Measurements from ENCODE around the gene MED15. TPM values are rescaled to one million over a fixed set of nuclear protein-coding genes. Genes with fewer than 3 reads are reported as not detected.
A peak's percentile ranks its signal among the peaks of the same experiment; 100 is the strongest.

MED15 gene
- total RNA-seq, 1 donor from 2014 or later, result 11.4 TPM

GRCh38 chr22:20587206-20587958 lies 80.0 kb downstream of the MED15 start:
- no peaks in the 10 kb centered on the region for H3K9me3 ChIP-seq (ENCODE audit: low read depth)

GRCh38 chr22:20588092-20588842 lies 80.9 kb downstream of the MED15 start:
- Mint-ChIP-seq H3K27ac (no peak overlapping the region), H3K27me3 (ENCODE audit: insufficient read depth, low read depth) (peaks cover 4% of the 10 kb centered on the region), H3K9me3 (no peaks in the 10 kb centered on the region), H3K4me1 (no peaks in the 10 kb centered on the region), H3K36me3 (no peaks in the 10 kb centered on the region), H3K4me3 (no peak overlapping the region)
- Histone ChIP-seq H3K9ac (no peak overlapping the region), H3K4me3 (no peak overlapping the region), H3K27me3 (no peaks in the 10 kb centered on the region), H4K20me1 (ENCODE audit: low read depth) (no peaks in the 10 kb centered on the region), H3K27ac (peak overlapping the region; percentile 53), H3K79me2 (ENCODE audit: low read depth) (no peaks in the 10 kb centered on the region), H3K4me1 (no peaks in the 10 kb centered on the region), H2AFZ (replicated peaks) (no peak overlapping the region), H3F3A (ENCODE audit: low read depth) (no peaks in the 10 kb centered on the region), H3K36me3 (no peaks in the 10 kb centered on the region), H3K4me2 (no peak overlapping the region), H3K9me3 (ENCODE audit: low read depth) (no peaks in the 10 kb centered on the region)
- DNase-seq (ENCODE audit: low spot score), result no peak
- TF ChIP-seq EZH2 (IDR thresholded peaks at IDR 0.05) (no peak), EZH2phosphoT487 (IDR thresholded peaks at IDR 0.05) (no peak)
- TF ChIP-seq, protein P1, sequence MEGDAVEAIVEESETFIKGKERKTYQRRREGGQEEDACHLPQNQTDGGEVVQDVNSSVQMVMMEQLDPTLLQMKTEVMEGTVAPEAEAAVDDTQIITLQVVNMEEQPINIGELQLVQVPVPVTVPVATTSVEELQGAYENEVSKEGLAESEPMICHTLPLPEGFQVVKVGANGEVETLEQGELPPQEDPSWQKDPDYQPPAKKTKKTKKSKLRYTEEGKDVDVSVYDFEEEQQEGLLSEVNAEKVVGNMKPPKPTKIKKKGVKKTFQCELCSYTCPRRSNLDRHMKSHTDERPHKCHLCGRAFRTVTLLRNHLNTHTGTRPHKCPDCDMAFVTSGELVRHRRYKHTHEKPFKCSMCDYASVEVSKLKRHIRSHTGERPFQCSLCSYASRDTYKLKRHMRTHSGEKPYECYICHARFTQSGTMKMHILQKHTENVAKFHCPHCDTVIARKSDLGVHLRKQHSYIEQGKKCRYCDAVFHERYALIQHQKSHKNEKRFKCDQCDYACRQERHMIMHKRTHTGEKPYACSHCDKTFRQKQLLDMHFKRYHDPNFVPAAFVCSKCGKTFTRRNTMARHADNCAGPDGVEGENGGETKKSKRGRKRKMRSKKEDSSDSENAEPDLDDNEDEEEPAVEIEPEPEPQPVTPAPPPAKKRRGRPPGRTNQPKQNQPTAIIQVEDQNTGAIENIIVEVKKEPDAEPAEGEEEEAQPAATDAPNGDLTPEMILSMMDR (IDR thresholded peaks at IDR 0.05), result peak; percentile 11

More at GRCh38 chr22:20587206-20587958, 80.0 kb downstream of the MED15 start:
- Histone ChIP-seq H3K9ac (no peak overlapping the region), H4K20me1 (ENCODE audit: low read depth) (no peaks in the 10 kb centered on the region), H3K79me2 (ENCODE audit: low read depth) (no peaks in the 10 kb centered on the region), H3K4me2 (no peak overlapping the region), H3K27ac (peak overlapping the region; percentile 53), H3K27me3 (no peaks in the 10 kb centered on the region), H3F3A (ENCODE audit: low read depth) (no peaks in the 10 kb centered on the region), H3K4me1 (no peaks in the 10 kb centered on the region), H2AFZ (replicated peaks) (no peak overlapping the region), H3K36me3 (no peaks in the 10 kb centered on the region), H3K4me3 (no peak overlapping the region)
- Mint-ChIP-seq H3K4me3 (no peak overlapping the region), H3K36me3 (no peaks in the 10 kb centered on the region), H3K4me1 (no peaks in the 10 kb centered on the region), H3K27me3 (ENCODE audit: insufficient read depth, low read depth) (peaks cover 4% of the 10 kb centered on the region), H3K9me3 (no peaks in the 10 kb centered on the region), H3K27ac (no peak overlapping the region)
- no peak for TF ChIP-seq EZH2phosphoT487 (IDR thresholded peaks at IDR 0.05)
- TF ChIP-seq, protein P1 (IDR thresholded peaks at IDR 0.05), result no peak
- no peak for TF ChIP-seq EZH2 (IDR thresholded peaks at IDR 0.05)
- DNase-seq (ENCODE audit: low spot score), result no peak

DNA sequence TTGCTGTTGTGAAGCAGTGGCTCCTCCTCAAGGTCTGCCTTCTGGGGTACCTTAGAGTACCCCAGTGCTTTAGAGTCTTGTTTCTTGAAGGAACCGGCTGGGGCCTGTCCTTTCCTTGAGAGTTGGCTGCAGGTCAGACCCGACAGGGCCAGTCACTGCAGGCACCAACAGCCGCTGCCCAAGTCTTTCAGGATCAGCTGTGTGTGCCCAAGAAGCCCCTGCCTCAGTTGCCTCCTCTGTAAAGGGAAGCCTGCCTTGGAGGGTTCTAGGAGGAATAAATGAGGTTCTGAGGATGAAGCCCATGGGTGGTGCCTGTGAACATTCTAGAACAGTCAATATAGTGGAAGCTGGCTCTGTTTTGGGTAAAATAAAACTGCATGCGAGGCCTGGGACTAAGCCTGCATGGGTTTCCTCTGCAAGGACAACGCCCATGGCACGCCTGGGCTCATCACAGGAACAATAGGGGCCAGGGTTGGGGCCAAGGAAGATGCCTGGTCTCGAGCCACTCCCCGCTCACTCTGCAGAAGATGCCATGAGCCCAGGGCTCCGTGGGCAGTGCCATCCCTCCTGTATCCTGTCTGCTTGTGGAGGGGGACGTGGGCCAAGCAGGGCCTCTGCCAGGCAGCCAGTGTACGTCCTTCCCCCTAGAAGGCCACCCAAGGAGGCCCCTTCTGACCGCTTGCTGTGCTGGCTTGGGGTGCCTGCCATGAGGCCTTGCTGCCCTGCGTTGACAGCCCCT lies 81.6 kb downstream of the MED15 start:
- no peak for DNase-seq (ENCODE audit: low spot score)
- H2AFZ ChIP-seq (replicated peaks), result no peak overlapping the region
- TF ChIP-seq EZH2phosphoT487 (IDR thresholded peaks at IDR 0.05) (no peak), EZH2 (IDR thresholded peaks at IDR 0.05) (no peak)
- TF ChIP-seq, protein P1 (IDR thresholded peaks at IDR 0.05), result no peak
- no peaks in the 10 kb centered on the region for H3F3A ChIP-seq (ENCODE audit: low read depth)
- no peaks in the 10 kb centered on the region for H3K36me3 ChIP-seq
- H3K79me2 ChIP-seq (ENCODE audit: low read depth), result no peaks in the 10 kb centered on the region
- no peaks in the 10 kb centered on the region for H3K4me1 Mint-ChIP-seq
- peaks cover 4% of the 10 kb centered on the region for H3K27me3 Mint-ChIP-seq (ENCODE audit: insufficient read depth, low read depth)
- no peaks in the 10 kb centered on the region for H3K9me3 Mint-ChIP-seq
- no peaks in the 10 kb centered on the region for H3K9me3 ChIP-seq (ENCODE audit: low read depth)
- H3K27ac ChIP-seq, result peak overlapping the region; percentile 53
- H3K4me1 ChIP-seq, result no peaks in the 10 kb centered on the region
- no peak overlapping the region for H3K27ac Mint-ChIP-seq
- no peak overlapping the region for H3K9ac ChIP-seq
- no peaks in the 10 kb centered on the region for H4K20me1 ChIP-seq (ENCODE audit: low read depth)
- no peaks in the 10 kb centered on the region for H3K27me3 ChIP-seq
- H3K36me3 Mint-ChIP-seq, result no peaks in the 10 kb centered on the region
- no peak overlapping the region for H3K4me2 ChIP-seq
- H3K4me3 Mint-ChIP-seq, result no peak overlapping the region
- H3K4me3 ChIP-seq, result no peak overlapping the region

Measured in neural progenitor cell (in vitro differentiated cells).